ENCODE measurements around the gene ULK4. TPM values are rescaled to one million over a fixed set of nuclear protein-coding genes. Genes with fewer than 3 reads are reported as not detected.
"Not testable (repeated sequence)": the region's sequence is repeated elsewhere in the genome, so short reads cannot be mapped to it uniquely, and the experiment has no call there.

The ULK4 gene
- total RNA-seq, 1 donor from 2014 or later = 10.2 TPM

DNA sequence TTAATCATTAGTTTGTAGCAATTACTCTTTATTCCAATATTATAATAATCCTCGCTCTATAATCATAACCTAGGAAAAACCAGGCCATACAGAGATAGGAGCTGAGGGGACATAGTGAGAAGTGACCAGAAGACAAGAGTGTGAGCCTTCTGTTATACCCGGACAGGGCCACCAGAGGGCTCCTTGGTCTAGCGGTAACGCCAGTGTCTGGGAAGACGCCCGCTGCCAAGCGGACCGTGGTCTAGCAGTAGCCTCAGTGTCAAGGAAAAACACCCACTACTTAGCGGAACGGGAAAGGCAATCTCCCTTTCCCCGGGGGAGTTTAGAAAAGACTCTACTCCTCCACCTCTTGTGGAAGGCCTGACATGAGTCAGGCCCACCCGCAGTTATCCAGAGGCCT lies 266.1 kb downstream of the ULK4 start:
- not testable (repeated sequence) for H3K27ac Mint-ChIP-seq (ENCODE audit: unreplicated experiment); H3K9me3 Mint-ChIP-seq (ENCODE audit: unreplicated experiment); H3K36me3 Mint-ChIP-seq (ENCODE audit: low read depth, unreplicated experiment); H3K4me3 Mint-ChIP-seq (ENCODE audit: unreplicated experiment); H3K27me3 Mint-ChIP-seq (ENCODE audit: unreplicated experiment); H3K4me1 Mint-ChIP-seq (ENCODE audit: unreplicated experiment)
- TF ChIP-seq, protein P1, sequence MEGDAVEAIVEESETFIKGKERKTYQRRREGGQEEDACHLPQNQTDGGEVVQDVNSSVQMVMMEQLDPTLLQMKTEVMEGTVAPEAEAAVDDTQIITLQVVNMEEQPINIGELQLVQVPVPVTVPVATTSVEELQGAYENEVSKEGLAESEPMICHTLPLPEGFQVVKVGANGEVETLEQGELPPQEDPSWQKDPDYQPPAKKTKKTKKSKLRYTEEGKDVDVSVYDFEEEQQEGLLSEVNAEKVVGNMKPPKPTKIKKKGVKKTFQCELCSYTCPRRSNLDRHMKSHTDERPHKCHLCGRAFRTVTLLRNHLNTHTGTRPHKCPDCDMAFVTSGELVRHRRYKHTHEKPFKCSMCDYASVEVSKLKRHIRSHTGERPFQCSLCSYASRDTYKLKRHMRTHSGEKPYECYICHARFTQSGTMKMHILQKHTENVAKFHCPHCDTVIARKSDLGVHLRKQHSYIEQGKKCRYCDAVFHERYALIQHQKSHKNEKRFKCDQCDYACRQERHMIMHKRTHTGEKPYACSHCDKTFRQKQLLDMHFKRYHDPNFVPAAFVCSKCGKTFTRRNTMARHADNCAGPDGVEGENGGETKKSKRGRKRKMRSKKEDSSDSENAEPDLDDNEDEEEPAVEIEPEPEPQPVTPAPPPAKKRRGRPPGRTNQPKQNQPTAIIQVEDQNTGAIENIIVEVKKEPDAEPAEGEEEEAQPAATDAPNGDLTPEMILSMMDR (IDR thresholded peaks at IDR 0.05; ENCODE audit: unreplicated experiment) = peak; percentile 46
- DNase-seq (ENCODE audit: low spot score) = peak; percentile 21

DNA sequence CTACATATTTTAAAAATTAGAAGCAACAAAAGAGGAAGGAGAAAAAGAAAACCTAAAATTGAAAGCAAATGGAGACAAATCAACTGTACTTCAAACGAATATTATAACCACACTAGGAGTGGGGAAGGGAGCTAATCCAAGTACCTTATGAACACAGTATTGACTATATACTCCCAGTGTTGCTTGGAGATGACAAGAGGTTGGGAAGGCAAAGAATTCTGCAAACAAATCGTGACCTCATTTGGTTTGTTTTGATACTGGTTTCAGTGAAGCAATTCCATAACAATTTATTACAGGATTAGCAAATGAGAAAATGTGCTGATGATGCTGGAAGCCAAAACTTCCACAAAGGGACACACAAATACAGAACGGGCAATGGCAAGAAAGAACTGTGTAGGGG lies 268.1 kb downstream of the ULK4 start:
- no peaks in the 10 kb centered on the region for H3K9me3 Mint-ChIP-seq (ENCODE audit: unreplicated experiment)
- no peak overlapping the region for H3K4me3 Mint-ChIP-seq (ENCODE audit: unreplicated experiment)
- no peaks in the 10 kb centered on the region for H3K36me3 Mint-ChIP-seq (ENCODE audit: low read depth, unreplicated experiment)
- peaks cover 3% of the 10 kb centered on the region for H3K27me3 Mint-ChIP-seq (ENCODE audit: unreplicated experiment)
- no peaks in the 10 kb centered on the region for H3K4me1 Mint-ChIP-seq (ENCODE audit: unreplicated experiment)
- DNase-seq (ENCODE audit: low spot score) = no peak
- TF ChIP-seq, protein P1 (IDR thresholded peaks at IDR 0.05; ENCODE audit: unreplicated experiment) = no peak
- H3K27ac Mint-ChIP-seq (ENCODE audit: unreplicated experiment) = no peak overlapping the region

DNA sequence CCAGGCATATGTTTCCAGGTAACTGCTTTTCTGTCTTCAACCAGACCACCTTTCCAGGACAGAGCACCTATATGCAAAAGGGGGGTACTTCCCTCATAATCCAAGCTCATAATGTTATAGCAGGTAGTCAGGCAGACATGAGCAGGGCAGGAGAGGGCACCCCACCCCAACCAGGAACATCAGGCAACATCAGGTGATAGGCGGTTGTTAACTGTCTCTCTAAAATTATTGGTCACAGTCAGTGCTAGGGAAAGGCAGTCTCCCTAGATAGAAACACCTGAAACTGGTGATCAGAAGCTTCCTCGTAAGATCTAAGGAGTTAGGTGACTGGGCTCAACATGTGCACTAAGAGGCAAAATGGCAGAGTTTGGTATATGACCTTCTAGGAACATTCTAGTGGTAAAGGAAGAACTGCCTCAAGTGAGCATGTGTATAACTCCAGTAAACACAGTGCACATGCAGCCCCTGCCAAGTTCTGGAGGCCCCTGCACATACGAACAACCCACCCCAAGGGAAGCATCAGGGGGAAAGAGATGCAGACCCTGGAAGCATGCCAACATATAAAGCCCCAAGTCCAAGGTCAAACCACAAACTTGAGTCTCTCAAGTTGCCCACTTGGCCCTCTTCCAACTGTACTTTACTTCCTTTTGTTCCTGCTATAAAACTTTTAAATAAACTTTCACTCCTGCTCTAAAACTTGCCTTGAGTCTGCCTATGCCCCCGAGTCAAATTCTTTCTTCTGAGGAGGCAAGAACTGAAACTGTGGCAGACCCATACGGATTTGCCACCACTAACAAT lies 270.9 kb downstream of the ULK4 start:
- Mint-ChIP-seq H3K4me1 (ENCODE audit: unreplicated experiment) (no peaks in the 10 kb centered on the region), H3K27me3 (ENCODE audit: unreplicated experiment) (peaks cover 3% of the 10 kb centered on the region), H3K27ac (ENCODE audit: unreplicated experiment) (no peak overlapping the region), H3K36me3 (ENCODE audit: low read depth, unreplicated experiment) (no peaks in the 10 kb centered on the region), H3K9me3 (ENCODE audit: unreplicated experiment) (no peaks in the 10 kb centered on the region), H3K4me3 (ENCODE audit: unreplicated experiment) (no peak overlapping the region)
- no peak for DNase-seq (ENCODE audit: low spot score)
- TF ChIP-seq, protein P1 (IDR thresholded peaks at IDR 0.05; ENCODE audit: unreplicated experiment) = no peak

DNA sequence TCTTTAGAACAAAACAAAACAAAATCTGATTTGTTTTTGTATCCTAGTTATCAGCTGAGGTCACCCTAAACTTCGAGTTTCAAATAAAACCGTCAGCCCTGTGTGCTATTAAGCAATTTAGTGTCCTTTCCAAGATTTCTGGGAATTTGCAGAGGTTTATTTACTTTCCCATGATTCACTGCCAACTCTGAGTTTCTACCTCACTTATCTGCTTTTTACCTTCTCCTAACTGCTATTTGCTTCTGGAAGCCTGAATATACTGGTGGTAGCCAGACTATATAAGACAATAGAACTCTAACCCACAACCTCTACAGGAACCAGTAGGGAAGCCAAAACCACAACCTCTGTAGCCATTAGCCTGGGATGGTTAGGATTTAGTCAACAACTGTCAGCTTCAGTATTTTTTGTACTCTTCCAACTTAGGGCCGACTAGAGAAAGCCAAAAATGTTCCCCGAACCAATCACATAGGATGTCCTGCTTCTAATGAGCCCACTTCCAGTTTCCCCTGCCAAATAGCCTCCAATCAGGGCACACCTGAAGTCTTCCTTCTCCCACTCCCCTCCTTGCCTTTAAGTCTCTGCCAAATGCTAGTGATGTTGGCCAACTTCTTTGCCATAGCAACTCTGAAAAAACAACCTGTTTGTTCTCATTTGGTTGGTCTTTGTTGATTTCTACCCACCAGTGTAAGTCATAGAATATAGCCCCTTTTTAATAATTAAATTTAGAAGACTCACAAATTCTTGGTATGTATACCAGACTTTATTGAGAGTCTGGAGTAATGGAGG lies 273.1 kb downstream of the ULK4 start:
- Mint-ChIP-seq H3K27me3 (ENCODE audit: unreplicated experiment) (peaks cover 3% of the 10 kb centered on the region), H3K36me3 (ENCODE audit: low read depth, unreplicated experiment) (no peaks in the 10 kb centered on the region), H3K4me3 (ENCODE audit: unreplicated experiment) (no peak overlapping the region), H3K9me3 (ENCODE audit: unreplicated experiment) (no peaks in the 10 kb centered on the region), H3K4me1 (ENCODE audit: unreplicated experiment) (no peaks in the 10 kb centered on the region), H3K27ac (ENCODE audit: unreplicated experiment) (no peak overlapping the region)
- DNase-seq (ENCODE audit: low spot score) = no peak
- TF ChIP-seq, protein P1 (IDR thresholded peaks at IDR 0.05; ENCODE audit: unreplicated experiment) = no peak

Data from endothelial cell (in vitro differentiated cells).